Tibial nerve (tissue), 4 donors: ENCODE results near the gene MTA3. TPM values are rescaled to one million over a fixed set of nuclear protein-coding genes. Genes with fewer than 3 reads are reported as not detected.
"Not testable (repeated sequence)": the region's sequence is repeated elsewhere in the genome, so short reads cannot be mapped to it uniquely, and the experiment has no call there.

ENCODE experiments used
- DNase-seq, 2 donors: peaks; one replicate each; pipeline ENCODE4 v3.0.0-alpha.2; 2019; ENCODE audit warnings: low spot score in 2 of 2
- H3K27ac ChIP-seq, 4 donors: fragments of 200-600 bp; sonication (generic) in 3 of 4; one replicate each; pipeline ENCODE4 v1.5.1; 2017 to 2019; ENCODE audit warnings: mild to moderate bottlenecking in 1 of 4
- H3K27me3 ChIP-seq, 2 donors: fragments of 200-600 bp; sonication (generic) in 1 of 2; one replicate each; pipeline versions ENCODE4 v1.5.1 to v1.6.0; 2017 to 2019
- H3K36me3 ChIP-seq, 3 donors: fragments of 200-600 bp; sonication (generic); one replicate each; pipeline ENCODE4 v1.5.1; 2018 to 2019
- H3K4me1 ChIP-seq, 4 donors: fragments of 200-600 bp; sonication (generic) in 3 of 4; one replicate each; pipeline ENCODE4 v1.5.1; 2017 to 2019
- H3K4me3 ChIP-seq, 4 donors: fragments of 200-600 bp; sonication (generic) in 3 of 4; one replicate each; pipeline ENCODE4 v1.5.1; 2017 to 2019; ENCODE audit warnings: mild to moderate bottlenecking in 1 of 4, moderate library complexity in 1 of 4
- H3K9me3 ChIP-seq, 4 donors: fragments of 200-600 bp; sonication (generic) in 3 of 4; one replicate each; pipeline ENCODE4 v1.5.1; 2017 to 2019
- EP300 ChIP-seq, 2 donors: sonication (generic); formaldehyde crosslinking; IDR thresholded peaks; one replicate each; pipeline ENCODE4 v1.6.1; 2017; ENCODE audit warnings: antibody characterized with exemption in 2 of 2, mild to moderate bottlenecking in 1 of 2
- POLR2A ChIP-seq, 2 donors: fragments of 450-650 bp; IDR thresholded peaks; one replicate each; pipeline ENCODE4 v1.6.1; 2017; ENCODE audit warnings: antibody characterized with exemption in 2 of 2, mild to moderate bottlenecking in 2 of 2, moderate library complexity in 2 of 2
- WGBS, 2 donors: methylation state at CpG; one replicate each; pipeline ENCODE4 v1.1.5; 2018; 5-methylcytosine and 5-hydroxymethylcytosine counted together
- total RNA-seq, 4 donors: library from RNA; depleted of rRNA; stranded (reverse); fragments of >200 nt; gene quantifications; one replicate each; pipeline ENCODE4 v1.1.0, GENCODE V29; 2016
- TF ChIP-seq, protein P1 (sequence below), 5 experiments: fragments of 200-600 bp in 3 of 5; fragments of 450-650 bp in 2 of 5; sonication (generic) in 3 of 5; IDR thresholded peaks; one replicate each; pipeline ENCODE4 v1.5.1; 2016 to 2019; ENCODE audit warnings: antibody characterized with exemption in 5 of 5, mild to moderate bottlenecking in 3 of 5, moderate library complexity in 2 of 5

The MTA3 gene
- total RNA-seq, 4 donors from 2014 or later = 33.1 to 47.0 (median 42.5) TPM

DNA sequence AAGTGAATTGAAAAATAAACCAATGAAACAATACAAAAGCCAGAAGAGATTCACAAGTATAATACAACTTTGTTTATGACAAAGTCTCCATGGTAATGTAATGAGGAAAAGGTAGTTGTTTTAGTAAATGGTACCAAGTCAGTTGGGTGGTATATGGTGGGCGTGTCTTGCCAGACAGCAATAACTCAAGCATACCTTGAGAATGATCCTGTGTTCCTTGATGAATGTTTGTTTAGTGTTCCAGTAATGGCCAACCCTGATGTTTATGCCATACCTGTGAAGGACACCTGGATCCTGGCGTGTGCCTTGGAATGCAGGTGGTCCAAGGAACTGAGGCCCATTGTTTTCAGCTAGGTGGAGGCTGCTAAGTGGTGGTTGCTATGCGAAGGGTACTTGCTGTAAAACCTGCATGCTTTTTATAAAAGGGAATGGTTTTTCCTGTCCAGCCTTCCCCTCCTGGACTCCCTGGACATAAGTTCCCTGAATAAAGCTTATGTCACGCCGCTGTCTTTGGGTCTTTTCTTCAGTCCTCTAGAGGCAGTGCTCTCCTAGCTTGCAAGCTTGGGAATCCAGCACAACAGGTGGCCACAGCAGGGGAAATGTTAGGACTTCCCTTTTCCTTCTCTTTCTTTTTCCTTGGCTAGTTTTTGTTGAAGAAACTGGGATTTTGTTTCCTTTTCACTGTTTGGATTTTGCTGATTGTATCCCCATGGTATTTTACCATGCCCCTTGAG lies 54.7 kb downstream of the MTA3 start:
- no peak overlapping the region for H3K4me3 ChIP-seq
- WGBS, 2 donors = 75 to 83% methylated on average over 5 of the region's 5 CpGs
- DNase-seq = no peak
- H3K36me3 ChIP-seq = peaks cover 0 to 11% (median 0%) of the 10 kb centered on the region in 3 donors
- no peaks in the 10 kb centered on the region for H3K27me3 ChIP-seq
- H3K9me3 ChIP-seq = no peaks in the 10 kb centered on the region
- H3K27ac ChIP-seq = no peak overlapping the region
- no peaks in the 10 kb centered on the region for H3K4me1 ChIP-seq
- TF ChIP-seq EP300 (IDR thresholded peaks at IDR 0.05) (no peak), POLR2A (IDR thresholded peaks at IDR 0.05) (no peak)
- TF ChIP-seq, protein P1, sequence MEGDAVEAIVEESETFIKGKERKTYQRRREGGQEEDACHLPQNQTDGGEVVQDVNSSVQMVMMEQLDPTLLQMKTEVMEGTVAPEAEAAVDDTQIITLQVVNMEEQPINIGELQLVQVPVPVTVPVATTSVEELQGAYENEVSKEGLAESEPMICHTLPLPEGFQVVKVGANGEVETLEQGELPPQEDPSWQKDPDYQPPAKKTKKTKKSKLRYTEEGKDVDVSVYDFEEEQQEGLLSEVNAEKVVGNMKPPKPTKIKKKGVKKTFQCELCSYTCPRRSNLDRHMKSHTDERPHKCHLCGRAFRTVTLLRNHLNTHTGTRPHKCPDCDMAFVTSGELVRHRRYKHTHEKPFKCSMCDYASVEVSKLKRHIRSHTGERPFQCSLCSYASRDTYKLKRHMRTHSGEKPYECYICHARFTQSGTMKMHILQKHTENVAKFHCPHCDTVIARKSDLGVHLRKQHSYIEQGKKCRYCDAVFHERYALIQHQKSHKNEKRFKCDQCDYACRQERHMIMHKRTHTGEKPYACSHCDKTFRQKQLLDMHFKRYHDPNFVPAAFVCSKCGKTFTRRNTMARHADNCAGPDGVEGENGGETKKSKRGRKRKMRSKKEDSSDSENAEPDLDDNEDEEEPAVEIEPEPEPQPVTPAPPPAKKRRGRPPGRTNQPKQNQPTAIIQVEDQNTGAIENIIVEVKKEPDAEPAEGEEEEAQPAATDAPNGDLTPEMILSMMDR (IDR thresholded peaks at IDR 0.05) = no peak

DNA sequence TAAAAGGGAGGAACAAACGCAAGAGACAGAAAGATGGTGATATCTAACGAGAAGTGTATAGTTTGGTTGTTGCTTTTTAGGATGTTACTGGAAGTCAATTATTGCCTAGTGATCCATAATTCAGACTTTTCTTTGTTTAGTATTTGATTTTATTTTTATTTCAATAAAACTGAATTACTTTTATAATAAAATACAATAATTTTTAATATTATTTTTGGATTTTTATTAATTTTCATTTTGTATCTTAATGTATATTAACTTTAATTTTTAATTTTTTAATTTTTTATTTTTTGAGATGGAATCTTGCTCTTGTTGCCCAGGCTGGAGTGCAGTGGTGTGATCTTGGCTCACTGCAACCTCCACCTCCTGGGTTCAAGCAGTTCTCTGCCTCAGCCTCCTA lies 55.6 kb downstream of the MTA3 start:
- Histone ChIP-seq H3K4me1 (no peaks in the 10 kb centered on the region), H3K27me3 (no peaks in the 10 kb centered on the region), H3K27ac (no peak overlapping the region), H3K36me3 (peaks cover 0 to 11% (median 0%) of the 10 kb centered on the region in 3 donors), H3K9me3 (no peaks in the 10 kb centered on the region), H3K4me3 (no peak overlapping the region)
- 92 to 95% methylated on average over 2 of the region's 2 CpGs for WGBS, 2 donors
- TF ChIP-seq, protein P1 (IDR thresholded peaks at IDR 0.05) = no peak
- TF ChIP-seq POLR2A (IDR thresholded peaks at IDR 0.05) = no peak
- TF ChIP-seq EP300 (IDR thresholded peaks at IDR 0.05) = no peak
- no peak for DNase-seq

DNA sequence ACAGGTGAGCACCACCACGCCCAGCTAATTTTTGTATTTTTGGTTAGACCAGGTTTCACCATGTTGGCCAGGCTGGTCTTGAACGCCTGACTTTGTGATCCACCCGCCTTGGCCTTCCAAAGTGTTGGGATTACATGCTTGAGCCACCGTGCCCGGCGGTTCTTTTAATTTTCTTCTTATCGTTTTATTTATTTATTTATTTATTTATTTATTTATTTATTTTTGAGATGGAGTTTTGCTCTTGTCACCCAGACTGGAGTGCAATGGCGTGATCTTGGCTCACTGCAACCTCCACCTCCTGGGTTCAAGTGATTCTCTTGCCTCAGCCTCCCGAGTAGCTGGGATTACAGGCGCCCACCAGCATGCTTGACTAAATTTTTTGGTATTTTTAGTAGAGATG lies 59.6 kb downstream of the MTA3 start:
- not testable (repeated sequence) for H3K9me3 ChIP-seq, DNase-seq
- WGBS, 2 donors = 97 to 99% methylated on average over 10 of the region's 10 CpGs

DNA sequence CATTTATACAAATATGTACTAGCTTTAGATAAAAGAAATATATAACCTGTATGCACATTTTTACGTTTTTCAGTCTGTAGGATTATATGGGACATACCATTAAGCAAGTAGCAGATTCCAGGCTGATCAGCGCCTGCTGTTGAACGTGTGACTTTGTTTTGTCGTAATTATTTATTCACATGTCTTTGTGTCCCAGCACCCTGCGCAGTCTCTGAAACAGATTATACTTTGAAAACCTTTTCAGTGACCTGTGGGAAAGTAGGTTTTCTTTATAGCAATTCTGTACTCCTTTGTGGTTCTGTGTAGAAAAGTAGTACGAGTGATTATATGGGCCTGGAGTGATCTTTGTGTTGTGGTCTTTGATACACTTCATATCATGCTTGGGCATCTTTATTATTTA lies 68.5 kb downstream of the MTA3 start:
- 91 to 93% methylated on average over 6 of the region's 6 CpGs for WGBS, 2 donors
- Histone ChIP-seq H3K36me3 (peaks cover 0 to 6% (median 0%) of the 10 kb centered on the region in 3 donors), H3K27me3 (no peaks in the 10 kb centered on the region), H3K4me1 (peaks cover 0 to 9% (median 0%) of the 10 kb centered on the region in 4 donors), H3K27ac (no peak overlapping the region), H3K9me3 (no peaks in the 10 kb centered on the region), H3K4me3 (no peak overlapping the region)
- DNase-seq = no peak
- TF ChIP-seq, protein P1 (IDR thresholded peaks at IDR 0.05) = no peak
- no peak for TF ChIP-seq POLR2A (IDR thresholded peaks at IDR 0.05)
- TF ChIP-seq EP300 (IDR thresholded peaks at IDR 0.05) = no peak

More for the DNA sequence above, 59.6 kb downstream of the MTA3 start:
- H3K27ac ChIP-seq, H3K4me3 ChIP-seq, H3K36me3 ChIP-seq, H3K27me3 ChIP-seq, H3K4me1 ChIP-seq: not testable (repeated sequence)

DNA sequence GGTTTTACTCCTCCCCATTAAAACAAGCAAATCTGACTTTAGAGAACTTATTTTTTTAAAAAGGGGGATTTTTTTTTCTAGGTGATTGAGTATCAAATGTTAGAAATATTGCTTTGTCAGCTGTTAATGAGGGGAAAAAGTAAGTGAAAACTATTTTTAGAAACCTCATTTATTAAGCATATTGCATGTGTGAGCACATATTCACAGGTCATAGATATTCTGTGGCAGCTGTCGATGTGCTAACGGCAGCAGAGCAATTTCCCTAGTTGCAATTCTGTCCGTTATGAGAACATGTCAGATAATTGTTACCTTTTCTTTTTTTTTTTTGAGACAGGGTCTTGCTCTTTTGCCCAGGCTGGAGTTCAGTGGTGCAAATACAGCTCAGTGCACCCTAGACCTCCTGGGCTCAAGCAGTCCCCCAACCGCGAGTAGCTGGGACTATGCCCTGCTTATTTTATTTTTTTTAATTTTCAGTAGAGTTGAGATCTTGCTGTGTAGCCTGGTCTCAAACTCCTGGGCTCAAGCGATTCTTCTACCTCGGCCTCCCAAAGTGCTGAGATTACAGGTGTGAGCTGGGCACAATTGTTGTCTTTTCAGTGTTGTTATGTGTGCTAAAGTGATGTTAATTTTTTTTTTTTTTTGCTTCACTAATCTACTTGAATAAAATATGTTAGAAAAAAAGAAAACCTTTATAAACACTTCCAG lies 69.8 kb downstream of the MTA3 start:
- no peak for DNase-seq
- Histone ChIP-seq H3K4me3 (no peak overlapping the region), H3K4me1 (peaks cover 0 to 9% (median 0%) of the 10 kb centered on the region in 4 donors), H3K36me3 (peaks cover 0 to 6% (median 0%) of the 10 kb centered on the region in 3 donors), H3K27me3 (no peaks in the 10 kb centered on the region), H3K27ac (no peak overlapping the region), H3K9me3 (no peaks in the 10 kb centered on the region)
- WGBS, 2 donors = 91% methylated on average over 7 of the region's 7 CpGs
- TF ChIP-seq POLR2A (IDR thresholded peaks at IDR 0.05) (no peak), EP300 (IDR thresholded peaks at IDR 0.05) (no peak)
- TF ChIP-seq, protein P1 (IDR thresholded peaks at IDR 0.05) = no peak
